HepG2 (cell line): Measurements from ENCODE around the gene SNAI3. TPM values are rescaled to one million over a fixed set of nuclear protein-coding genes. Genes with fewer than 3 reads are reported as not detected.

Source experiments
- ATAC-seq: fragments of 200-7000 bp; cut with Tn5 transposase; 3 replicates; pipeline ENCODE4 v1.9.1; 2020; ENCODE audit warnings: mild to moderate bottlenecking, moderate library complexity
- BruUV-seq: library from RNA; stranded (reverse); fragments of 400-500 nt; replicated peaks from 2 replicates; lab custom pipeline; 2021; lab: Mats Ljungman, UMichigan
- CTCF ChIA-PET: fragments of 300-600 bp; formaldehyde crosslinking; extraction: SDS; loops from one replicate; lab custom pipeline; 2021; ENCODE audit warnings: low total read pairs, inconsistent platforms, low intra/inter-chr PET ratio; lab: Yijun Ruan, JAX
- POLR2A ChIA-PET: fragments of 350-600 bp; sonication (Branson Sonifier 250); formaldehyde crosslinking; loops from one replicate; lab custom pipeline; 2020; ENCODE audit warnings: antibody characterized with exemption, inconsistent platforms; lab: Yijun Ruan, JAX
- DNase-seq: peaks from one replicate; pipeline ENCODE4 v3.0.0-alpha.2; 2015; ENCODE audit warnings: low spot score
- FAIRE-seq: peaks from 3 replicates; lab custom pipeline; 2011; peaks lifted over from hg19 to GRCh38; lab: Jason Lieb, UNC
- H2AFZ ChIP-seq: one replicate; pipeline ENCODE4 v1.6.1; 2011; ENCODE audit warnings: low read length, inconsistent platforms
- H3K27ac ChIP-seq: fragments of 300-600 bp; 3 replicates; pipeline ENCODE4 v1.8.0; 2011; ENCODE audit warnings: mixed run types, mild to moderate bottlenecking, mixed read lengths, low read length, inconsistent platforms; ENCODE audit not compliant: insufficient read depth; ENCODE audit errors: extremely low read length
- H3K27me3 ChIP-seq, 2 experiments: fragments of 200-600 bp in 1 of 2; 2 replicates in 1 of 2; 3 replicates in 1 of 2; pipeline versions ENCODE4 v1.6.0 to v1.8.0; 2011; ENCODE audit warnings: low read length in 2 of 2, mild to moderate bottlenecking in 2 of 2, moderate library complexity in 2 of 2, inconsistent platforms in 1 of 2; ENCODE audit not compliant: insufficient read depth in 2 of 2, control insufficient read depth in 1 of 2
- H3K36me3 ChIP-seq, 2 experiments: fragments of 200-600 bp in 1 of 2; replicated peaks in 1 of 2; 2 replicates in 1 of 2; 3 replicates in 1 of 2; pipeline versions ENCODE4 v1.5.1 to v1.8.0; 2011; ENCODE audit warnings: low read length in 2 of 2, inconsistent platforms in 1 of 2; ENCODE audit not compliant: insufficient read depth in 2 of 2, control insufficient read depth in 1 of 2
- H3K4me1 ChIP-seq: 2 replicates; pipeline ENCODE4 v1.5.1; 2012; ENCODE audit warnings: low read length, inconsistent platforms; ENCODE audit not compliant: insufficient read depth
- H3K4me2 ChIP-seq: 2 replicates; pipeline ENCODE4 v1.6.0; 2011; ENCODE audit warnings: low read depth, low read length, inconsistent platforms
- H3K4me3 ChIP-seq, 3 experiments: fragments of 200-600 bp in 1 of 3; sonication (generic), shearing (Covaris generic) in 1 of 3; replicated peaks in 1 of 3; 2 replicates each; pipeline ENCODE4 v1.5.1; 2011 to 2016; ENCODE audit warnings: low read length in 3 of 3, inconsistent platforms in 2 of 3, low read depth in 2 of 3, mild to moderate bottlenecking in 2 of 3, control low read depth in 1 of 3, mixed read lengths in 1 of 3; ENCODE audit not compliant: insufficient read depth in 1 of 3
- H3K79me2 ChIP-seq: one replicate; pipeline ENCODE4 v1.6.1; 2011; ENCODE audit warnings: low read length, inconsistent platforms; ENCODE audit not compliant: insufficient read depth
- H3K9ac ChIP-seq: 2 replicates; pipeline ENCODE4 v1.6.0; 2011; ENCODE audit warnings: mild to moderate bottlenecking, low read depth, low read length, inconsistent platforms; ENCODE audit not compliant: insufficient read depth
- H3K9me3 ChIP-seq: 2 replicates; pipeline ENCODE4 v1.5.1; 2012; ENCODE audit warnings: mild to moderate bottlenecking, low read length
- H4K20me1 ChIP-seq: 2 replicates; pipeline ENCODE4 v1.6.0; 2011; ENCODE audit warnings: inconsistent platforms, mild to moderate bottlenecking, low read length, moderate library complexity; ENCODE audit not compliant: insufficient read depth
- AGO2 ChIP-seq: fragments of 200-400 bp; formaldehyde crosslinking; optimal IDR thresholded peaks from 2 replicates; pipeline ENCODE3; 2017; ENCODE audit warnings: mild to moderate bottlenecking, low read depth, low read length, moderate library complexity
- NR1H2 ChIP-seq: sonication (generic); formaldehyde crosslinking; IDR thresholded peaks from 2 replicates; pipeline ENCODE4 v1.8.1; 2022; ENCODE audit warnings: low read depth, missing genetic modification reagents, borderline replicate concordance
- PRMT3 ChIP-seq: sonication (generic); formaldehyde crosslinking; IDR thresholded peaks from 2 replicates; pipeline ENCODE4 v1.8.1; 2022; ENCODE audit warnings: low read depth, mild to moderate bottlenecking, moderate library complexity, missing genetic modification reagents, borderline replicate concordance
- SMAD9 ChIP-seq: sonication (generic); formaldehyde crosslinking; IDR thresholded peaks from 2 replicates; pipeline ENCODE4 v1.5.1; 2020; ENCODE audit warnings: mild to moderate bottlenecking, missing genetic modification reagents
- SSRP1 ChIP-seq: IDR thresholded peaks from 2 replicates; pipeline ENCODE4 v1.6.1; 2016; ENCODE audit warnings: control low read depth
- TMF1 ChIP-seq: sonication (generic); formaldehyde crosslinking; IDR thresholded peaks from 2 replicates; pipeline ENCODE4 v1.8.1; 2022; ENCODE audit warnings: low read depth, missing genetic modification reagents
- ZNF235 ChIP-seq: sonication (generic); formaldehyde crosslinking; IDR thresholded peaks from 2 replicates; pipeline ENCODE4 v1.8.1; 2023; ENCODE audit warnings: mild to moderate bottlenecking, missing genetic modification reagents, borderline replicate concordance
- ZNF296 ChIP-seq: sonication (generic); formaldehyde crosslinking; conservative IDR thresholded peaks from 2 replicates; pipeline ENCODE4 v1.5.0; 2020; ENCODE audit warnings: mild to moderate bottlenecking, missing genetic modification reagents
- ZNF329 ChIP-seq: sonication (generic); formaldehyde crosslinking; IDR thresholded peaks from 2 replicates; pipeline ENCODE4 v1.9.0; 2021; ENCODE audit warnings: low read depth, mild to moderate bottlenecking, missing genetic modification reagents
- ZNF350 ChIP-seq: sonication (generic); formaldehyde crosslinking; IDR thresholded peaks from 2 replicates; pipeline ENCODE4 v1.4.0; 2020; ENCODE audit warnings: mild to moderate bottlenecking, low read depth, missing genetic modification reagents, borderline replicate concordance
- ZNF709 ChIP-seq: sonication (generic); formaldehyde crosslinking; IDR thresholded peaks from 2 replicates; pipeline ENCODE4 v1.5.0; 2020; ENCODE audit warnings: mild to moderate bottlenecking, missing genetic modification reagents
- ZNF839 ChIP-seq: sonication (generic); formaldehyde crosslinking; IDR thresholded peaks from 2 replicates; pipeline ENCODE4 v1.4.0; 2020; ENCODE audit warnings: missing genetic modification reagents, mild to moderate bottlenecking, borderline replicate concordance
- WGBS: methylation state at CpG from one replicate; pipeline ENCODE4 v1.1.6; 2017; ENCODE audit warnings: low lambda C conversion rate; 5-methylcytosine and 5-hydroxymethylcytosine counted together
- in situ Hi-C: cut with HindIII; loops from 2 replicates; pipeline ENCODE4 v1.10.0; 2017; ENCODE audit warnings: low pct_unique_long_range_greater_than_20kb; ENCODE audit not compliant: extremely low pct_ligation_motif_present
- intact Hi-C: fragments of 100-400 bp; cut with micrococcal nuclease; formaldehyde crosslinking; loops from one replicate; pipeline ENCODE4 v1.10.0; 2022; ENCODE audit not compliant: unreplicated experiment
- polyA plus RNA-seq, 8 experiments: library from polyadenylated mRNA; depleted of rRNA in 3 of 8; stranded (reverse) in 7 of 8; unstranded in 1 of 8; fragments of >200 nt; fragmentation: Illumina TruSeq in 4 of 8; extraction: Trizol in 4 of 8; gene quantifications; 2 replicates each; pipeline versions ENCODE4 v1.2.1 to v1.2.3, GENCODE V29; 2011 to 2016; ENCODE audit warnings: low read depth in 4 of 8, missing spikeins in 1 of 8, mixed read lengths in 1 of 8; ENCODE audit not compliant: insufficient read depth in 1 of 8
- total RNA-seq, 5 experiments: library from RNA; depleted of rRNA; stranded (reverse); fragments of >200 nt; fragmentation: Illumina TruSeq; extraction: Trizol; gene quantifications; 2 replicates each; pipeline ENCODE4 v1.2.3, GENCODE V29; 2016; ENCODE audit warnings: low read depth in 1 of 5
- TF ChIP-seq, protein P1 (sequence below): sonication (generic); formaldehyde crosslinking; IDR thresholded peaks from 2 replicates; pipeline ENCODE4 v1.8.1; 2023; ENCODE audit warnings: mild to moderate bottlenecking, moderate library complexity, missing genetic modification reagents
- TF ChIP-seq, protein P2 (sequence below): sonication (generic); formaldehyde crosslinking; IDR thresholded peaks from 2 replicates; pipeline ENCODE4 v1.4.0; 2020; ENCODE audit warnings: mild to moderate bottlenecking, missing genetic modification reagents
- TF ChIP-seq, protein P3 (sequence below): sonication (generic); formaldehyde crosslinking; IDR thresholded peaks from 2 replicates; pipeline ENCODE4 v1.8.1; 2023; ENCODE audit warnings: mild to moderate bottlenecking, missing genetic modification reagents, borderline replicate concordance

SNAI3 gene
- total and polyA plus RNA-seq, 2 of the 13 experiments (the other 11 are each of a cell fraction or from before 2014, with no cell fraction given), result 0.09 to 0.18 TPM

DNA sequence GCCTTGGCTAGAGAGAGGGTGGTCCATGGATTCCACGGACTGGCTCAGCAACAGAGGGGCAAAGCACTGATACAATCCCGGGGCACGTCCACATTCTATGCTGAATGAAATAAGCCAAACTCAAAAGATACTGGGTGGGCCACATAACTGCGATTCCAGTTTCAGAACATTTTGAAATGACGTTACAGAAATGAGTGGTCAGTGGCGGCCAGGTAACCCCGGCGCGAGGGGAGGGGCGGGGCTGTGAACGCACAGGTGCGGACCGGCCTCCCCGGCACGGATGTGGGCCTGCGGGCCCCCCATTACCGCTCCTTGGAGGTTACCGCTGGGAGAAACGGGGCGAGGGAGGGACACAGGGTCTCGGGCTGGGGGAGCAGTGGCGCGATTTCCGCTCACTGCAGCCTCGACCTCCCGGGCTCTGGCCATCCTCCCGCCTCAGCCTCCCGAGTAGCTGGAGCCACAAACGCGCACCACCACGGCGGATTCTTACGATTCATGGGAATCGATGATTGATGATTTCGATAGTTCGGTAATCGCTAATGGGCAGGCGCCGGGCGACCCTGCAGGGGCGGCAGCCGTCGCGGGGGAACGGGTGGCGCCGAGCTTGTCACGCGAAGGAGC lies 24.0 kb downstream of the SNAI3 start:
- H3K9ac ChIP-seq, result peak overlapping the region; percentile 91
- no peaks in the 10 kb centered on the region for H3K27me3 ChIP-seq
- H3K36me3 ChIP-seq, result peaks cover 7 to 29% of the 10 kb centered on the region in 2 experiments
- under 1% methylated on average over 26 of the region's 49 CpGs for WGBS
- ChIA-PET CTCF (no interaction called here), POLR2A (interaction anchor here (0.8 to 2.6 kb wide), 13 partner anchors 8 to 122 kb away, joined by 3 to 51 read pairs (median 4); partner anchors contain the start of genes CYBA and ZC3H18)
- H3K79me2 ChIP-seq, result peaks cover 82% of the 10 kb centered on the region
- DNase-seq, result no peak
- in situ Hi-C loops, result no loop called here
- no peak overlapping the region for H2AFZ ChIP-seq
- H4K20me1 ChIP-seq, result peaks cover 42% of the 10 kb centered on the region
- H3K27ac ChIP-seq, result peak overlapping the region; percentile 72
- H3K9me3 ChIP-seq, result no peaks in the 10 kb centered on the region
- no peak for FAIRE-seq
- peaks cover 44% of the 10 kb centered on the region for H3K4me1 ChIP-seq
- ATAC-seq, result peak; percentile 1; the same call in 2 of the 3 replicates
- peak overlapping the region; percentile 82 for H3K4me2 ChIP-seq
- H3K4me3 ChIP-seq, result peak overlapping the region; percentile 81 to 95 (median 91)
- BruUV-seq, result TSS peak; percentile 76
- intact Hi-C loops, result loop anchor here (2.0 kb wide), 1 partner anchor 38 kb away; no protein-coding TSS in a partner anchor
- TF ChIP-seq SSRP1 (no peak), ZNF296 (CRISPR knock-in tag) (peak; percentile 27; the same call in 1 of the 2 replicates), ZNF839 (CRISPR knock-in tag) (0 out of 2 replicates have a peak, but pooled peaks have one; percentile 8), ZNF329 (CRISPR knock-in tag) (peak; percentile 91; the same call in 1 of the 2 replicates), ZNF350 (CRISPR knock-in tag) (no peak), PRMT3 (CRISPR knock-in tag) (0 out of 2 replicates have a peak, but pooled peaks have one; percentile 89), NR1H2 (CRISPR knock-in tag) (peak; percentile 72; the same call in 1 of the 2 replicates), AGO2 (peak; percentile 33), TMF1 (0 out of 2 replicates have a peak, but pooled peaks have one; percentile 17), ZNF235 (CRISPR knock-in tag) (peak; percentile 9; the same call in 1 of the 2 replicates), SMAD9 (CRISPR knock-in tag) (no peak), ZNF709 (CRISPR knock-in tag) (0 out of 2 replicates have a peak, but pooled peaks have one; percentile 5)
- TF ChIP-seq, protein P1, sequence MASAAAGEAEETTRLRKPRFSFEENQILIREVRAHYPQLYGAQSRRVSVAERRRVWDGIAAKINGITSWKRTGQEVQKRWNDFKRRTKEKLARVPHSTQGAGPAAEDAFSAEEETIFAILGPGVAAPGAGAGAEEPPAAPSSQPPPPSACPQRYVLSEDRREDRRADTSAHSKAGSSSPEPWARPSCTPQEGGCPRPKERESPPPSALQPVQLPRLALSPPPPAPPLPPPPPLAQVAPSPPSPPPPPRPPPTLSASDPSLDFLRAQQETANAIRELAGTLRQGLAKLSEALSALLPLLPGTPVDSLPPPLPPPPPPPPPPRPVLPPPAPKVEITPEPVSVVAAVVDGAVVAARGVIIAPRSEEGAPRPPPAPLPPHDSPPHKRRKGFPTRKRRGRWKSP (CRISPR knock-in tag), result 0 out of 2 replicates have a peak, but pooled peaks have one; percentile 35
- TF ChIP-seq, protein P2, sequence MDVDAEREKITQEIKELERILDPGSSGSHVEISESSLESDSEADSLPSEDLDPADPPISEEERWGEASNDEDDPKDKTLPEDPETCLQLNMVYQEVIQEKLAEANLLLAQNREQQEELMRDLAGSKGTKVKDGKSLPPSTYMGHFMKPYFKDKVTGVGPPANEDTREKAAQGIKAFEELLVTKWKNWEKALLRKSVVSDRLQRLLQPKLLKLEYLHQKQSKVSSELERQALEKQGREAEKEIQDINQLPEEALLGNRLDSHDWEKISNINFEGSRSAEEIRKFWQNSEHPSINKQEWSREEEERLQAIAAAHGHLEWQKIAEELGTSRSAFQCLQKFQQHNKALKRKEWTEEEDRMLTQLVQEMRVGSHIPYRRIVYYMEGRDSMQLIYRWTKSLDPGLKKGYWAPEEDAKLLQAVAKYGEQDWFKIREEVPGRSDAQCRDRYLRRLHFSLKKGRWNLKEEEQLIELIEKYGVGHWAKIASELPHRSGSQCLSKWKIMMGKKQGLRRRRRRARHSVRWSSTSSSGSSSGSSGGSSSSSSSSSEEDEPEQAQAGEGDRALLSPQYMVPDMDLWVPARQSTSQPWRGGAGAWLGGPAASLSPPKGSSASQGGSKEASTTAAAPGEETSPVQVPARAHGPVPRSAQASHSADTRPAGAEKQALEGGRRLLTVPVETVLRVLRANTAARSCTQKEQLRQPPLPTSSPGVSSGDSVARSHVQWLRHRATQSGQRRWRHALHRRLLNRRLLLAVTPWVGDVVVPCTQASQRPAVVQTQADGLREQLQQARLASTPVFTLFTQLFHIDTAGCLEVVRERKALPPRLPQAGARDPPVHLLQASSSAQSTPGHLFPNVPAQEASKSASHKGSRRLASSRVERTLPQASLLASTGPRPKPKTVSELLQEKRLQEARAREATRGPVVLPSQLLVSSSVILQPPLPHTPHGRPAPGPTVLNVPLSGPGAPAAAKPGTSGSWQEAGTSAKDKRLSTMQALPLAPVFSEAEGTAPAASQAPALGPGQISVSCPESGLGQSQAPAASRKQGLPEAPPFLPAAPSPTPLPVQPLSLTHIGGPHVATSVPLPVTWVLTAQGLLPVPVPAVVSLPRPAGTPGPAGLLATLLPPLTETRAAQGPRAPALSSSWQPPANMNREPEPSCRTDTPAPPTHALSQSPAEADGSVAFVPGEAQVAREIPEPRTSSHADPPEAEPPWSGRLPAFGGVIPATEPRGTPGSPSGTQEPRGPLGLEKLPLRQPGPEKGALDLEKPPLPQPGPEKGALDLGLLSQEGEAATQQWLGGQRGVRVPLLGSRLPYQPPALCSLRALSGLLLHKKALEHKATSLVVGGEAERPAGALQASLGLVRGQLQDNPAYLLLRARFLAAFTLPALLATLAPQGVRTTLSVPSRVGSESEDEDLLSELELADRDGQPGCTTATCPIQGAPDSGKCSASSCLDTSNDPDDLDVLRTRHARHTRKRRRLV (CRISPR knock-in tag), result peak; percentile 28; the same call in 1 of the 2 replicates
- TF ChIP-seq, protein P3, sequence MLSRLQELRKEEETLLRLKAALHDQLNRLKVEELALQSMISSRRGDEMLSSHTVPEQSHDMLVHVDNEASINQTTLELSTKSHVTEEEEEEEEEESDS, result no peak
